Karpas-422 (cell line): Measurements from ENCODE around the gene C5orf15. TPM values are rescaled to one million over a fixed set of nuclear protein-coding genes. Genes with fewer than 3 reads are reported as not detected.

Source experiments
- DNase-seq: peaks from one replicate; pipeline ENCODE4 v3.0.0-alpha.2; 2015
- H2AFZ ChIP-seq: fragments of 200-600 bp; sonication (generic); 2 replicates; pipeline ENCODE4 v1.6.1; 2014; ENCODE audit warnings: antibody characterized with exemption, low read length, mixed read lengths
- H3K27ac ChIP-seq: fragments of 200-600 bp; sonication (generic); 2 replicates; pipeline ENCODE4 v1.5.1; 2014; ENCODE audit warnings: mild to moderate bottlenecking, low read length, moderate library complexity
- H3K27me3 ChIP-seq: fragments of 200-600 bp; sonication (generic); 2 replicates; pipeline ENCODE4 v1.6.1; 2014; ENCODE audit warnings: low read length, mixed read lengths
- H3K36me3 ChIP-seq: fragments of 200-600 bp; sonication (generic); 2 replicates; pipeline ENCODE4 v1.6.1; 2014; ENCODE audit warnings: low read length, mixed read lengths; ENCODE audit not compliant: insufficient read depth
- H3K4me1 ChIP-seq: fragments of 200-600 bp; sonication (generic); 2 replicates; pipeline ENCODE4 v1.6.1; 2014; ENCODE audit warnings: mild to moderate bottlenecking, low read length, mixed read lengths
- H3K4me2 ChIP-seq: fragments of 200-600 bp; sonication (generic); 2 replicates; pipeline ENCODE4 v1.6.1; 2014; ENCODE audit warnings: low read length, low read depth, mild to moderate bottlenecking; ENCODE audit not compliant: poor library complexity, severe bottlenecking
- H3K4me3 ChIP-seq: fragments of 200-600 bp; sonication (generic); 2 replicates; pipeline ENCODE4 v1.5.1; 2014; ENCODE audit warnings: mild to moderate bottlenecking, antibody characterized with exemption, low read length, mixed read lengths
- H3K79me2 ChIP-seq: fragments of 200-600 bp; sonication (generic); 2 replicates; pipeline ENCODE4 v1.6.1; 2014; ENCODE audit warnings: mild to moderate bottlenecking, low read length, mixed read lengths
- H3K9ac ChIP-seq: fragments of 200-600 bp; sonication (generic); 2 replicates; pipeline ENCODE4 v1.6.0; 2014; ENCODE audit warnings: low read length
- H3K9me2 ChIP-seq: fragments of 200-600 bp; sonication (generic), shearing (Covaris generic); replicated peaks from 2 replicates; pipeline ENCODE4 v1.6.0; 2014; ENCODE audit warnings: mild to moderate bottlenecking, low read length, moderate library complexity; ENCODE audit not compliant: insufficient read depth
- H3K9me3 ChIP-seq: fragments of 300-700, 200-600 bp; sonication (generic); 2 replicates; pipeline ENCODE4 v1.6.1; 2014; ENCODE audit warnings: low read length, mixed read lengths
- H4K20me1 ChIP-seq: fragments of 200-600 bp; sonication (generic); 2 replicates; pipeline ENCODE4 v1.6.1; 2014; ENCODE audit warnings: mild to moderate bottlenecking, antibody characterized with exemption, low read length, low read depth; ENCODE audit not compliant: insufficient read depth
- total RNA-seq: library from RNA; depleted of rRNA; stranded (reverse); fragments of >200 nt; shearing (Covaris generic); gene quantifications from 2 replicates; pipeline ENCODE4 v1.2.3, GENCODE V29; 2014; ENCODE audit warnings: low replicate concordance

Gene C5orf15
- total RNA-seq, 1 experiment from 2014 or later = 57.4 TPM

DNA sequence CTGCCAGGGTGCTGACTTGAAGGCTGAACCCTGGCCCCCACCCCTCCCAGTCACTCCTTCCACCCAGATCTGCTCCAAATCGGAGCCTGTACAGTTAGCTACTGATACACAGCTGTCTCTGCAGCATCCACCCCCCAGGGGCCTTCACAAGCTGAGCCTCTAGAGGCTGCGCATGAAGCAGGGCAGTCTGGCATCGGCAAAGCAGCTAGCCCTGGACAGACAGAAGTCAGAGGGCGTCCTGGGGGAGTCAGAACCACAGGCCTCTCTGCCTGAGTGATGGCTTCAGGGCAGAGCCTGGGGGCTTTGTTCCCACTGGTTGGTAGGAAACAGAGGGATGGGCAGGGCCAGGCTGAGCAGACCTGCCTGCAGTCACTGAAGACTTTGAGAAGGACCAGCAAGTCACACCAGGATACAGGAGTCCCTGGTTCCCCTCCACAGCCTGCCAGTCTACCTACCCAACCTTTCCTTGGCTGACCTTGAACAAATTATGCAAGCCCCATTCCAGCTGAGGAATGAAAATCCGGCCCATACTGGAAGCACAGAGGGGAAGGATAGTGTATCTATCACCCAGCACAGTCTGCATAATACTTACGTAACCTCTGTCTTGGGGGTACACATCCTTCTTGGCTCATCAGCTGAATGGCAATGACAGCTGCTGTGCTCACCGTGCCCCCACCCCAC is 27.6 kb upstream of the C5orf15 start:
- Histone ChIP-seq H3K9me3 (no peaks in the 10 kb centered on the region), H3K27me3 (no peaks in the 10 kb centered on the region), H3K27ac (no peak overlapping the region), H2AFZ (no peak overlapping the region), H3K79me2 (peaks cover 97% of the 10 kb centered on the region), H3K4me3 (no peak overlapping the region), H3K9me2 (no peaks in the 10 kb centered on the region), H4K20me1 (peaks cover 81% of the 10 kb centered on the region), H3K9ac (no peak overlapping the region), H3K4me1 (peaks cover 44% of the 10 kb centered on the region), H3K4me2 (peak overlapping the region; percentile 12), H3K36me3 (peaks cover 12% of the 10 kb centered on the region; the same call in 1 of the 2 replicates)
- DNase-seq = no peak

- Histone ChIP-seq H2AFZ (no peak overlapping the region), H3K4me3 (no peak overlapping the region), H3K9ac (no peak overlapping the region; the same call in 1 of the 2 replicates), H3K27me3 (no peaks in the 10 kb centered on the region), H3K27ac (no peak overlapping the region), H3K79me2 (peaks cover 97% of the 10 kb centered on the region), H4K20me1 (peaks cover 79% of the 10 kb centered on the region), H3K4me1 (peaks cover 39% of the 10 kb centered on the region), H3K36me3 (peaks cover 17% of the 10 kb centered on the region), H3K9me3 (no peaks in the 10 kb centered on the region), H3K9me2 (no peaks in the 10 kb centered on the region), H3K4me2 (no peak overlapping the region)
- DNase-seq = peak; percentile 47
Observed at GRCh38 chr5:133995341-133995740, 26.9 kb upstream of the C5orf15 start.

GRCh38 chr5:133994990-133995333 is 26.5 kb upstream of the C5orf15 start:
- Histone ChIP-seq H3K9me2 (no peaks in the 10 kb centered on the region), H3K27ac (no peak overlapping the region), H2AFZ (no peak overlapping the region), H4K20me1 (peaks cover 79% of the 10 kb centered on the region), H3K9me3 (no peaks in the 10 kb centered on the region), H3K4me3 (no peak overlapping the region), H3K4me1 (peaks cover 35% of the 10 kb centered on the region), H3K79me2 (peaks cover 97% of the 10 kb centered on the region), H3K27me3 (no peaks in the 10 kb centered on the region), H3K9ac (no peak overlapping the region; the same call in 1 of the 2 replicates), H3K36me3 (peaks cover 21% of the 10 kb centered on the region), H3K4me2 (no peak overlapping the region)
- DNase-seq = no peak

DNA sequence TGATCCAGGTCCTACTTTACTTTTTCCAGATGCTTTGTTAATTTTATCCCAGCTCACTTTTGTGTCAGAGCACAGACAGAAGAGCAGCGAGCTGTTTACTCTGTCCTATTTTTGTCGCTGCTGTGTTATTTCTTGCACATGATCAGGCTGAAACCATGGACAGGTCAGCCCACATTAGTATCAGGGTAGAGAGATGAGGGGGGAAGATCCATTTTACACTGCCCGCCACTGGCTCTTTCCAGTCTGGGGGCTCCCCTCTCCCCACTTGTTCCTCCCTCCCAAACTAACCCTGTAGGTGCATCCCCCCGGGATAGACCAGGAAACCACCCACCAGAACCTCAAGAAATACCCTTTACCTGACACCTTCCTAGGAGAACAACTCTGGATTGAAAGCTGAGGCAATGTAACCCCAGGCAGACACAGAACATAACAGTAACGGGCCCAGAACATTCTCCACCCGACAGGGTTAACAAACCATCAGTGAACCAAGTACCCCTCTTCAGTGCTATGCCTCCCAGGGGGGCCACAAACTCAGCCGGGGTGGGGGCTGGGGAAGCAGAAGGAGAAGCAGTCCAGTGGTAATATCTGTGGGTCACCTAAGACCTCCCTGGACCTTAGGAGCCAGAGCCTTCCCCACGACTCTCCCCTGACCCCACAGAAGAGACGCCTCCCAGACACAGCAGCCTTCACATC is 26.0 kb upstream of the C5orf15 start:
- Histone ChIP-seq H3K9me2 (no peaks in the 10 kb centered on the region), H2AFZ (no peak overlapping the region), H3K27ac (no peak overlapping the region), H4K20me1 (peaks cover 74% of the 10 kb centered on the region), H3K9ac (no peak overlapping the region), H3K4me3 (no peak overlapping the region), H3K4me1 (peaks cover 30% of the 10 kb centered on the region), H3K27me3 (no peaks in the 10 kb centered on the region), H3K36me3 (peaks cover 21% of the 10 kb centered on the region), H3K4me2 (no peak overlapping the region), H3K79me2 (peaks cover 95% of the 10 kb centered on the region), H3K9me3 (no peaks in the 10 kb centered on the region)
- no peak for DNase-seq

- Histone ChIP-seq H3K9me2 (no peaks in the 10 kb centered on the region), H3K9me3 (no peaks in the 10 kb centered on the region), H3K36me3 (peaks cover 25% of the 10 kb centered on the region), H3K4me2 (no peak overlapping the region), H4K20me1 (peaks cover 70% of the 10 kb centered on the region), H3K9ac (no peak overlapping the region), H3K27me3 (no peaks in the 10 kb centered on the region), H2AFZ (no peak overlapping the region), H3K4me1 (peaks cover 25% of the 10 kb centered on the region), H3K27ac (no peak overlapping the region), H3K79me2 (peaks cover 89% of the 10 kb centered on the region), H3K4me3 (no peak overlapping the region)
- DNase-seq = no peak
Observed at GRCh38 chr5:133993185-133993936, 24.9 kb upstream of the C5orf15 start.

- Histone ChIP-seq H2AFZ (no peak overlapping the region), H4K20me1 (peaks cover 66% of the 10 kb centered on the region), H3K9me3 (no peaks in the 10 kb centered on the region), H3K9ac (no peak overlapping the region), H3K4me3 (no peak overlapping the region), H3K36me3 (peaks cover 29% of the 10 kb centered on the region), H3K79me2 (peaks cover 86% of the 10 kb centered on the region), H3K4me2 (no peak overlapping the region), H3K27ac (no peak overlapping the region), H3K9me2 (no peaks in the 10 kb centered on the region), H3K27me3 (no peaks in the 10 kb centered on the region), H3K4me1 (peaks cover 25% of the 10 kb centered on the region)
- DNase-seq = no peak
Observed at GRCh38 chr5:133992429-133993155, 24.2 kb upstream of the C5orf15 start.

DNA sequence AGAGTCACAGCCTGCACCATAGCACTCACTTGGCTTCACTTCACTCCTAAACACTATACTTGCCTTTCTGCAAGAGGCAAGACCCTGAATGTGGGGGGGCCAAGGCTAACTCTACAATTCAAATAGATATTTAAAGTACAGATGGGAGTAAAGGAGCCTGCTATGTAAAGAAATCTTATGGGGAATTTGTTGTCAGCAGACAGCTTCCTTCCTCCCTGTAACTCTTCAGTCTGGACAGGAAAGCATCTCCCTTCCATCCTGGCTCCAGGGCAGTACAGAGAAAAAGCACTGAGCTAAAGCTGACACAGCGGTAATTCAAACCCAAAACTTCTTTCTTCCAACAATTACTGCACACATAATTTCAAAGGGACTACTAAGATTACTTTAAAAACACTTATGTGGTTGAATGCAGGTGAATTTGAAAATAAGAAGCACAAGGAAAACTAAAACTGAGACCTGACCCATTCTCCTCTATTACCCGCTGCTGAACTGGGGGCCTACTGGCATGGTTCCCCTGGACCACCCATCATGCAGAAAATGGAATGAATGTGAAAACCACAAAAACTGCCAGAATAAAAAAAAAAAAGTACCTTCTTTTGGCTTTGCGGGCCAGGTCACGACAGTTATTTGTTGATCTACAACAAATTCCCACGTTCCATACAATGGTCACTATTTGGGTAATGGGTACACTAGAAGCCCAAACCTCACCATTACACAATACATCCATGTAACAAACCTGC is 22.9 kb upstream of the C5orf15 start:
- Histone ChIP-seq H3K9me2 (no peaks in the 10 kb centered on the region), H3K27me3 (no peaks in the 10 kb centered on the region), H4K20me1 (peaks cover 68% of the 10 kb centered on the region), H3K9me3 (no peaks in the 10 kb centered on the region), H3K36me3 (peaks cover 36% of the 10 kb centered on the region), H2AFZ (no peak overlapping the region), H3K4me2 (no peak overlapping the region), H3K4me3 (no peak overlapping the region), H3K4me1 (peaks cover 27% of the 10 kb centered on the region), H3K9ac (no peak overlapping the region), H3K79me2 (peaks cover 84% of the 10 kb centered on the region), H3K27ac (no peak overlapping the region)
- no peak for DNase-seq
